HG02588 (cell line): Measurements from ENCODE around the gene NAA15.
"Not testable (repeated sequence)": the region's sequence is repeated elsewhere in the genome, so short reads cannot be mapped to it uniquely, and the experiment has no call there.

ENCODE experiments used
- ATAC-seq: cut with Tn5 transposase; IDR thresholded peaks from one replicate; pipeline ENCODE4 v1.9.1; 2021; ENCODE audit warnings: mild to moderate bottlenecking, moderate library complexity; ENCODE audit not compliant: unreplicated experiment

The NAA15 gene

GRCh38 chr4:139443661-139444060 is 142.4 kb downstream of the NAA15 start:
- no peak for ATAC-seq

DNA sequence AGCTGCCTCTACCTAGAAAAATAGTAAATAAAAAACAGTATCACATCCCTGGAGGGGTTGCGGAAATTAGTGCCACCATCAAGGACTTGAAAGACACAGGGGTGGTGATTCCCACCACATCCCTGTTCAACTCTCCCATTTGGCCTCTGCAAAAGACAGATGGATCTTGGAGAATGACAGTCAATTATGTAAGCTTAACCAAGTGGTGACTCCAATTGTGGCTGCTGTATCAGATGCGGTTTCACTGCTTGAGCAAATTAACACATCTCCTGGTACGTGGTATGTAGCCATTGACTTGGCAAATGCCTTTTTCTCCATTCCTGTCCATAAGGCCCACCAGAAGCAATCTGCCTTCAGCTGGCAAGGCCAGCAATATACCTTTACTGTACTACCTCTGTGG is 143.6 kb downstream of the NAA15 start:
- not testable (repeated sequence) for ATAC-seq

DNA sequence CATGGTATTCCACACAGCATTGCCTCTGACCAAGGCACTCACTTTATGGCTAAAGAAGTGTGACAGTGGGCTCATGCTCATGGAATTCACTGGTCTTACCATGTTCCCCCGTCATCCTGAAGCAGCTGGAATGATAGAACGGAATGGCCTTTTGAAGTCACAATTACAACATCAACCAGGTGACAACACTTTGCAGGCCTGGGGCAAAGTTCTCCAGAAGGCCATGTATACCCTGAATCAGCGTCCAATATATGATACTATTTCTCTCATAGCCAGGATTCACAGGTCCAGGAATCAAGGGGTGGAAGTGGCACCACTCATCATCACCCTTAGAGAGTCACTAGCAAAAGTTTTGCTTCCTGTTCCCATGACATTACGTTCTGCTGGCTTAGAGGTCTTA is 145.8 kb downstream of the NAA15 start:
- ATAC-seq, result not testable (repeated sequence)

DNA sequence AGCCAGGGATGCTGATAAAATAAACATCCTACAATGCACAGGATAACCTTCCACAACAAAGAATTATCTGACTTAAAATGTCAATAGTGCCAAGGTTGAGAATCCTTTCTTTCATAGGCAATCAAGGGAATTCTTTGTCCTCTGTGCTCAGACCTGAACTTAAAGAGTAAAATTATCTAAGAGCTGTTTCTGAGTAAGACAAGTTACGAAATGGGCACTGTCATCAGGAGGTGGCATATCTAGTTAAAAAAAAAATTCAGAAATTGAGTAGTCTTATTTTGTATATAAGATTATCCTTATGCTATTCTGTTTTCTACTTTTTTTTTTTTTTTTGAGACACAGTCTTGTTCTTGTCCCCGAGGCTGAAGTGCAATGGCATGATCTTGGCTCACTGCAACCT is 149.3 kb downstream of the NAA15 start:
- ATAC-seq, result no peak

- ATAC-seq, result no peak
These were observed 150.7 kb downstream of the NAA15 start for GRCh38 chr4:139451997-139452396.

GRCh38 chr4:139453041-139453370 is 151.7 kb downstream of the NAA15 start:
- peak; percentile 36 for ATAC-seq

DNA sequence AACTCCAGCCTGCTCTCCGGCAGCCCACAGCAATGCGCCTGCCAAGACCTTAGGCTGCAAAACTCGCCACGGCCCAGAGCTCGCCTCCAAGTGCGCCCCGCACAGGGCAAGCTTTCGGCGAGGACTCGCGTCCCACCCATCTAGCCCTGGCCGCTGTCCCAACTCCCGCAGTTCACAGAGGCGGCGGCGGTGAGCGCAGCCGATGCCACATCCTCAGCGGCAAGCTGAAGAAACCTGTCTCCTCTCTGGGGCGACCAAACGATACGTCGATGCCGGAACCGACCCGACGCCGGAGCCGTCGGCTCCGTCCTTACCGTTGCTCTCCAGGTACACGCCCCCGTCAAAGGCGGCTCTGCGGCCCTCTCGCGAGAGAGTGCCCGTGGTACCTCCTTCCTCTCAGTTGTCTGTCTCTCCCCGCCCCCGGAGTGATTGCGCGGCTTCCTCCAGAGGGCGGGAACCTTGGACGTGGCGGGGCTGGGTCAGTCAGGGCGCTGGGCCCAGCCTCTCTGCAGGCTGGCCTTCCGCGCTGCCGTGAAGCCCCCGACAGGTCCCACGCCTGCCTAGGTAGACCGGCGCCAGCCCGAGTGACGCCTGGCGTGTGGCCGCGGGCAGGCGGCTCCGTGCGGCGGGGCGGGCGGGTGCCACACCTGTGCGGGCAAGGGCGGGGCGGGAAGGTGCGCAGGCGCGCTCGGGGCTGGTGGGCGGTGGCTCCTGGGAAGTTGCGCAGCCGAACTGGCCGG is 152.2 kb downstream of the NAA15 start:
- ATAC-seq, result peak; percentile 89

- peak; percentile 2 for ATAC-seq
These were observed 153.1 kb downstream of the NAA15 start, which contains the start of gene RAB33B for GRCh38 chr4:139454111-139455045. TSS of gene RAB33B (plus strand) at chr4:139454121. CDS start at chr4:139454196, 75 bp downstream.

- ATAC-seq, result no peak
These were observed 153.8 kb downstream of the NAA15 start for GRCh38 chr4:139455126-139455538.

GRCh38 chr4:139457318-139457717 is 156.0 kb downstream of the NAA15 start:
- ATAC-seq, result no peak

DNA sequence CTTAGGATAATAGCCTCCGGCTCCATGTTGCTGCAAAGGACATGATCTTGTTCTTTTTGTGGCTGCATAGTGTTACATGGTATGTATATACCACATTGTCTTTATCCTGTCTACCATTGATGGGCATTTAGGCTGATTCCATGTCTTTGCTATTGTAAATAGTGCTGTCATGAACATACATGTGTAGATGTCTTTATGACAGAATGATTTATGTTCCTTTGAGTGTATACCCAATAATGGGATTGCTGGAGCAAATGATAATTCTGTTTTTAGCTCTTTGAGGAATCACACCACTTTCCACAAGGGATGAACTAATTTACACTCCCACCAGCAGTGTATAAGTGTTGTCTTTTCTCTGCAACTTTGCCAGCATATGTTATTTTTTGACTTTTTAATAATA is 157.2 kb downstream of the NAA15 start:
- ATAC-seq, result no peak

GRCh38 chr4:139458999-139459398 is 157.7 kb downstream of the NAA15 start:
- no peak for ATAC-seq

DNA sequence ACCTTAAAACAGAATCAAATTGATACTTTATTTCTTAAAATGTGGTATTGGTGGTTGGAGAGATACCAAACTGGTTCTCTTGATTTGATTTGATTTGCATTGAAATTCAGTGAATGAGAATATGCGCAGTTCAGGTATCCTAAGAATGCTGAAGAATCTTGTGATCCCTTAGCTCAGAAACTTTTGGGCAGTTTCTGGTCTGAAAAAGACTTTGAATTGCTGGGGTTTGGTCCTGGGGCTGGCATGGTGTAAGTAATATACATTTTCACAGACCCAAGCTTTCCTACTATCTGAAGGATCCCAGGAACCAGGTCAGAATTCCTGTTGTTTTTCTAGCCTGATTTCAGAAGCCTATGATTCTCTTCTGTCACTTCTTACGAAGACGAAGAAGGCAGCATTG is 159.3 kb downstream of the NAA15 start:
- no peak for ATAC-seq

GRCh38 chr4:139461022-139461628 is 159.8 kb downstream of the NAA15 start:
- no peak for ATAC-seq

DNA sequence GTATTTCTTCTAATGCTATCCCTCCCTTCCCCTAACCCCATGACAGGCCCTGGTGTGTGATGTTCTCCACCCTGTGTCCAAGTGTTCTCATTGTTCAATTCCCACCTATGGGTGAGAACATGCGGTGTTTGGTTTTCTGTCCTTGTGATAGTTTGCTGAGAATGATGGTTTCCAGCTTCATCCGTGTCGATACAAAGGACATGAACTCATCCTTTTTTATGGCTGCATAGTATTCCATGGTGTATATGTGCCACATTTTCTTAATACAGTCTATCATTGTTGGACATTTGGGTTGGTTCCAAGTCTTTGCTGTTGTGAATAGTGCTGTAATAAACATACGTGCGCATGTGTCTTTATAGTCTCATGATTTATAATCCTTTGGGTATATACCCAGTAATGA is 163.2 kb downstream of the NAA15 start:
- ATAC-seq, result not testable (repeated sequence)

DNA sequence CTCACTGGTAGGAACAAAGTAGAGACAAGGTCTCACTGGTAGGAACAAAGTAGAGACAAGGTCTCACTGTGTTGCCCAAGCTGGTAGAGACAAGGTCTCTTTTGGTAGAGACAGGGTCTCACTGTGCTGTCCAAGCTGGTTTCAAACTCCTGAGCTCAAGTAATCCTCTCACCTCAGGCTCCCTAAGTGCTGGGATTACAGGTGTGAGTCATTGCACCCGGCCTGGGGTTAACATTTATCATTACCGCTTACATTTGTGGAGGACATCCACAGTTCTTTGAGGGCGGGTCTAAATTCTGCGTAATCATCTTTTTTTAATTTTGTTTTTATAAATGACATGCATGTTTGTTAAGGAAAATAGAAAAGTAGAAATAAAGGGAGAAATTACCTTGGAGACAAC is 164.6 kb downstream of the NAA15 start:
- no peak for ATAC-seq

- ATAC-seq, result not testable (repeated sequence)
These were observed 167.5 kb downstream of the NAA15 start for GRCh38 chr4:139468756-139469155.

- ATAC-seq, result no peak
These were observed 167.9 kb downstream of the NAA15 start for GRCh38 chr4:139469216-139469615.
